ENCODE results near the gene ZNF839.
"Not testable (repeated sequence)": the region's sequence is repeated elsewhere in the genome, so short reads cannot be mapped to it uniquely, and the experiment has no call there.

ZNF839 gene

DNA sequence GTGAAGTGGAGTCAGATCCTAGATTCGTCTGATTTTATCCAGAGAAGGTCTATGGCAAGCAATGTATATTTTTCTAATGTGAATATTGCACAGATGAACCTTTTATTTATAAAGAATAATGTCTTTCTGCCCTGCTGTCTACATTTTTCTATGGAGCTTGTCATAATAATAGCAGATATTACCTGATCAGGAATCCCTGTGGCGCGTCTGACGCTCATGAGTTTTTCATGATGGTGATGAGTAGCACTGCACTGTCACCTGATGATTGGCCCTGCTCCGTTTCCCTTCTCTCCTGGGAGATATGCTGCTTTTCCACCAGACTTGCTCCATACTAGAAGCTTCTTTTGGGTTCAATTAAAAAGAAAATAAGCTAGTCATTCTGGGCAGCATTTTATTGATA, 22.7 kb downstream of the ZNF839 start:
- DNase-seq: no peak

DNA sequence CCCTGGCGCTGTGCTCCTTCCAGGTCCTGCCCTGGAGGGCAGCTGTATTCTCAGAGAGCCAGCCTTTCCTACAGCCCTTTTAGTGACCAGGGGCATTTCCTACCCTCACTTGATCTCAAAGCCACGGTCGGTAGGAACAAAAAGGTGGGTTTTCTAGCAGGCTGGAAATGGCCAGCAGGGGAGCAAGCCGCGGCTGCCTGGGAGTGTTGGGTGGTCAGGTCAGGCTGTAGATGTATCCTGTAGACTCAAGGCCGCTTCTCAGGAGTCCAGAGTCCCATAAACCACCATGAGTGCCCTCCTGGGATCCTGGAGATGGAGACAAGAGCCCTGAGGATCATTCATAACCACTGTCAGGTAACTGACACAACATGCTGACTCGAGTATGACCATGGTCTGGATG, 24.5 kb downstream of the ZNF839 start:
- no peak for DNase-seq

DNA sequence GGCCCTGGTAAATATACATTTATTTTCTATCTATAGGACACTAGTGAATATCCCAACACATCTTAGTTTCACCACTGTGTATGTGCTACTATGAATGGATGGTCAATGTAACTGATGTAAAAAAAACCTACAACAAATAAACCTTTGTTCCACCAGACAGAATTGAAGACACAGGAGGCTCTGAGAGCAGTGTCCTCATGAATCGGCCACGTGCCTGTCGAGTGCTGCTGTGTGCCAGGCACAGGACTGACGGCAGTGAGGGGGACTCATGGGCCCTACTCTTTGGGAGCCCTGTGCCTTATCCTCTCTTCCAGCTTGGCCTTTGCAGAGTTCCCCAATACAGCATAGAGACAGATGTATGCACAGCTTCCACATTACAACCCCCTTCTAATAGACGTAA, 24.9 kb downstream of the ZNF839 start:
- DNase-seq: no peak

DNA sequence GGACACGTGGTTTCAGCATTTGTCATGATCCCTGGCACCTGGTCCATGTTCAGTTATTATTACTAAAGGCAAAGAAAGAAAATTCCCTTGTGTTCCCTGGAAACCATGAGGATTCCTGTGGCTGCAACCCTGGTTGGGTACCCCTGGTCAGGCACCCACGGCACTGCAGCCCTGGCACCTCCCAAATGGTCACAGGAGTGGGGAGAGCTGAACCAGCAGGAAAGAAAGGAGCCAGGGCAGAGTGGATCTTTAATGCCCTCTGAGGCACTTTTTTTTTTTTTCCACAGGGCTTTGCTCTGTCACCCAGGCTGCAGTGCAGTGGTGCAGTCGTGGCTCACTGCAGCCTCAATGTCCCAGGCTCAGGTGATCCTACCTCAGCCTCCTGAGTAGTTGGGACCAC, 25.7 kb downstream of the ZNF839 start:
- no peak for DNase-seq

DNA sequence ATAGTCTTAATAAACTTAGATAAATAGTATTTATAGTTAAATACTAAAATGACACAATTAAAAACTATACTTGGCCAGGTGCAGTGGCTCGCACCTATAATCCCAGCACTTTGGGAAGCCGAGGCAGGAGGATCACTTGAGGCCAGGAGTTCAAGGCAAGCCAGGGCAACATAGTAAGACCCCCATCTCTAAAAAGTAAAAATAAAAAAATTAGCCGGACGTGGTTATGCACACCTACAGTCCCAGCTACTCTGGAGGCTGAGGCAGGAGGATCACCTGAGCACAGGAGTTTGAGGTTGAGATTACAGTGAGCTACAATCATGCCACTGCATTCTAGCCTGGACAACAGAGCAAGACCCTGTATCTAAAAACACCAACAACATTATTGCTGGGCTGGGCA, 27.1 kb downstream of the ZNF839 start:
- DNase-seq: no peak

DNA sequence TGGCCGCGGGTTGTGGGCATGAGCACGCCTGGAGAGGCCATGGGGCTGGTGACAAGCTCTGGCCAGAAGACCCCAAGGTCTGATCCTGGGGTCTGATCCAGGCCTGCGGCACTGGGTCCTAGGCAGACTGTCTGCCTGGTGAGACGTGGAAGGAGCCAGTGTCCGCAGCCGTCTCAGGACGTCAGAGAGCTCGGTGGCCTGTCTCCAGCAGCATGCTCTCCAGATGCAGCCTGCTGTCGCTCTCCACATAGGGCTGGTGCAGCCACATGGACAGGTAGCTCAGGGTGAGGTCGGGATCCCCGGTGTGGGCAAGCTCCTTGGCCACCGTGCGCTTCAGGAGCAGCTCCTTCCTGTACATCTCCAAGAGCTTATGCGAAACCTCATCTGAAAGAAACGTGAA, 28.8 kb downstream of the ZNF839 start:
- no peak for DNase-seq

DNA sequence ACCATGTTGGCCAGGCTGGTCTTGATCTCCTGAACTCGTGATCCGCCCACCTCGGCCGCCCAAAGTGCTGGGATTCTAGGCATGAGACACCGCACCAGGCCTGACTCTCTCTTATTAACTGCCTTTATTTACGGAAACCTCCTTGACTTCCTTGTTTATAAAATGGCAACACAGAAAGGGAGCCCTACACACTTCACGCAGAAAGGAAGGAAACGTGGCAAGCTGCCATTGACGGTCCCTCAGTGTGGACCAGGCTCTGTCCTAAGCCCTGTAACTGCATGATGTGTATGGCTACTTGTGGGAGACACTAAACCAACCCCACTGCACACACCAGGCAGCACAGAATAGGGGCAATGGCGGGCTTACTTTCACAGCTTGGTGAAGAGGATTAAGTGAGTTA, 31.5 kb downstream of the ZNF839 start:
- no peak for DNase-seq

DNA sequence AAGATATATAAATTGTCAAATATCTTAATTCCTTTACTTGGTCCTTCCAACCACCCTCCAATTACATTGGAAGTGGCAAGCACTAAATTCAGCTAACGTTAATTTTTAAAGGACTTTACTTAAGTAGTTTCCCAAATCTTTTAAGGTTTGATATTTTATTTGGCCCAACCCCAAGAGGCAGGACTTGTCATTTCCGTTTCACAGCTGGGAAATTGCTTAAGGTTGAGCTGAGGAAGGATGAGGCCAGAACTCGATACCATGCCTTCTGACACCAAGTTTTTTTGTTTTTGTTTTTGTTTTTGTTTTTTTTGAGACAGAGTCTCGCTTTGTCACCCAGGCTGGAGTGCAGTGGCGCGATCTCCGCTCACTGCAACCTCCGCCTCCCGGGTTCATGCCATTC, 32.0 kb downstream of the ZNF839 start:
- DNase-seq: not testable (repeated sequence)

DNA sequence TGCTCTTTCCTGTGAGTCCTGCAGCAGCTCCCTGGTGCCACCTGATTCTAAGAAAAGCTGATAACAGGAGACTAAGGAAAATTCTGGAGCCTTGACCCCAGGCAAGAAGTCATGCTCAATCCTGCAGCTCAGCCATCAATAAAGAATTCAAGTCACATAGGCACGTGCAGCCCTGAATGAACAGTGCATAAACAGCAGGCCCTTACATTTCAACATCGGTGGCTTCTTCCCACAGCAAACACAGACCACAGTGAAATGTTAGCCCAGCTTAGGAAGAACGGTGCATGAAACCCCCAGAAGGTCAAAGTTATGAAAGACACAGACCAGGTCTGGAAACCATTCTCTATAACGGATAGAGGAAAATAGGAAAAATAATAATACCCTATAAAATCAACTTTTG, 32.7 kb downstream of the ZNF839 start:
- no peak for DNase-seq

DNA sequence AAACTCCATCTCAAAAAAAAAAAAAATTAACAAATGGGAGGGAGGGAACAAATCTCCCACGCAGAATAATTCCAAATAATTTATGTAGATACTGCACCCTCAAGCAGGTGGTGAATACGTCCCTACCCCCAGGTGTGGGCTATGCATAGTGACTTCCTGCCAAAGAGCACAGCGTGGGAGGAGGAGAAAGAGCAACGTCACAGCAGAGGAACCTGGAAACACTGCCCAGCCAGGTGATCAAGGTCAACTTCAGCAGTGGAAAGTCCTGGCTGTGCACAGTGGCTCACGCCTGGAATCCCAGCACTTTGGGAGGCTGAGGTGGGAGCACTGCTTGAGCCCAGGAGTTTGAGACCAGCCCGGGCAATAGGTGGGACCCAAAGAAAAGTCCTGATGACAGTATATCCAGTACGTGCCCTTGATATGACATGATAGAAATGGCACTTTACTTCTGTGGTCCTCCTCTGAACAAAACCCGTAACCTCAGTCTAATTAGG, 33.6 kb downstream of the ZNF839 start:
- no peak for DNase-seq

DNA sequence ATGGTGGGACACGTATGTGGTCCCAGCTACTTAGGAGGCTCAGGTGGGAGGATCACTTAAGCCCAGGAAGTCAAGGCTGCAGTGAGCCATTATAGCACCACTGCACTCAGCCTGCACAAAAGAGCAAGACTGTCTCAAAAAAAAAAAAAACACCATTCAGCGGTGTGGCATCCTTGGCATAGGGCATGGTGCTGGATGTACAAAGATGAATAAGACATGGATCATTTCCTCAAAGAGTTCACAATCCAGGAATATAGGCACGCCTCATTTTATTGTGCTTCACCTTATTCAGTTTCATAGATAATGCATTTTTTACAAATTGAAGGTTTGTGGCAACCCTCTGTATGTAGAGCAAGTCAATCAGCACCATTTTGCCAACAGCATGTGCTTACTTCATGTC, 36.7 kb downstream of the ZNF839 start:
- no peak for DNase-seq

DNA sequence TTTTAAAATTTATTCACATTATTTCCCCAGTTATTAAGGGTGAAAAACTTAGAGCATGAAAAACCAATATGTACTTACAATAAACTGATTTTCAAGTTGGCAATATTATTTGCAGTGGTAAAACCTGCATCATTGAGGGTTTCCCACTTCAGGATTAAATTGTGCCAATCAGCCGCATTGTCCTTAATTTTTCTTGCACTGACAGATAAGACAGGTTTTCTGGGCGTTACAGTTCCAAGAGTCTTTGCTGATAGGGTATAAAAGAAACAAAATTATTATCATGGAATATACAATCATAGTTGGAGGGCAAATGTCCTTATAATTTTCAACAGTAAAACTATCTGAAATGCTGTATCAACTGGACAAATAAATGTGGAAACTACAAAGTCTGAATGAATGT, 39.8 kb downstream of the ZNF839 start:
- no peak for DNase-seq

DNA sequence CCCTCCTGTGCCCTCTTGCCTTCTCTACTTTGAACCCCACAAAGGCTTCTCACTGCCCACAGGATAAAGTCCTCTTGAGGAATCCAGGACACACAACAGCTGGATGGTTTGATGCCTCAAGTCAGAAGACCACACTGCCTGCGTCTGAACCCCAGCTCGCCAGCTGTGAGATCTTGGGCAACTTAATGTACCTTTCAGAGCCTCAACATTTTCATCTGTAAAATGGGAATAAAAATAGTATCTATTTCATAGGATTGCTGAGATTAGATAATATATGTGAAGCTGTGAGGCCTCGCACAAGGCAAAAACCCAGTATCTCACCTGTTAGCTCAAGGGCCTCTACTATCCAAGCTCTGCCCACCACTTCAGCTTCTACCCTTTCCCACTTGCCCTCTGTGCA, 40.8 kb downstream of the ZNF839 start:
- DNase-seq: no peak

DNA sequence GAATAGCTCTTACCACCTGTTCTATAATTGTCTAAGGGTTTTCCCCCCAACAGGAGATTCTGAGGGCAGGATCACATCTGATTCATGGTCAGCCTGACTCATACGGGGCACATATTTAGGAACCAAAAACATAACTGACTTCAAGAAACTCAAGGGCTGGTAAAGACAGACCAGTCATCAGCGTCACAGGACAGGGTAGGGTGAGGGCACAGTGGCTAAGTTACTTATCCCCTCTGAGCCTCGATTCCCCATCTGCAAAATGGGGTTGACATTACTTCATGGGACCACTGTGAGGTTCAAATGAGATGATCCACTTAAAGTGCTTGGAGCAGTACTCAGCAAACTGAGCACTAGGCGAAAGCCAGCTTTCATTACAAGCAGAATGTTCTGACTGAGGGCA, 42.5 kb downstream of the ZNF839 start:
- no peak for DNase-seq

DNA sequence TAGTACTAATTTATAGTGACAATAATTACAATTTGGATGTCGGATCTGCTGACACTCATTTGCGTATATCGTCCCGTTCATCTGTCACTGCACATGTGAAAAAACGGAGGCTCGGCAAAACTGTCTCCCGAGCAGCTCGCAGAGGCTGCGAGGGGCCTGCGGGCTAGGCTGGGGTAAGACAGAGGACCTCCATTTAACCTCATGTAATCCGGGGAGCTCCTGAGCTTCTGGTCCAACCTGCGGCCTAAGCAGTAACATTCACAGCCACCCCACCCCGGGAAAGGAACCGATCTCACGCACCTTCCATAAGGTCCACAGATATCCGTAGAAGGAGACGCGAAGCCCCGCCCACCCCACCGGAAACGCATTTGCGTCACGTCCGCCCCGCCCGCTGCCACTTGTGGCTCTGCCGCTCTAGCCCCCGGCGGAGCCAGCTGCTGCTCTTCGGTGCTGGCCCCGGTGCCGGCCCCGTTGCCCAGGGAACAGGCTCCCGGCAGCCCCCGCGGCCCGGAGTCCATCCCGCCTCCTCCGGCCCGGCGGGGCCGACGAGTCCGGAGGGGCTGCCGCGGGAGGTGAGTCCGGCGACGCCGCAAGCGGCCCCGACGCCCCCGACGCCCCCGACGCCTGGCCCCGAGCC, 43.1 kb downstream of the ZNF839 start, which contains the start of the genes CINP and TECPR2:
CINP (minus strand) TSS at position 346 of the 637 bp plus-strand sequence; CDS start at position 307, 39 bp downstream.
TECPR2 (plus strand) TSS at position 397 of the 637 bp plus-strand sequence. CDS start 13,781 bp downstream, outside the sequence.
- DNase-seq: peak; percentile 94

DNA sequence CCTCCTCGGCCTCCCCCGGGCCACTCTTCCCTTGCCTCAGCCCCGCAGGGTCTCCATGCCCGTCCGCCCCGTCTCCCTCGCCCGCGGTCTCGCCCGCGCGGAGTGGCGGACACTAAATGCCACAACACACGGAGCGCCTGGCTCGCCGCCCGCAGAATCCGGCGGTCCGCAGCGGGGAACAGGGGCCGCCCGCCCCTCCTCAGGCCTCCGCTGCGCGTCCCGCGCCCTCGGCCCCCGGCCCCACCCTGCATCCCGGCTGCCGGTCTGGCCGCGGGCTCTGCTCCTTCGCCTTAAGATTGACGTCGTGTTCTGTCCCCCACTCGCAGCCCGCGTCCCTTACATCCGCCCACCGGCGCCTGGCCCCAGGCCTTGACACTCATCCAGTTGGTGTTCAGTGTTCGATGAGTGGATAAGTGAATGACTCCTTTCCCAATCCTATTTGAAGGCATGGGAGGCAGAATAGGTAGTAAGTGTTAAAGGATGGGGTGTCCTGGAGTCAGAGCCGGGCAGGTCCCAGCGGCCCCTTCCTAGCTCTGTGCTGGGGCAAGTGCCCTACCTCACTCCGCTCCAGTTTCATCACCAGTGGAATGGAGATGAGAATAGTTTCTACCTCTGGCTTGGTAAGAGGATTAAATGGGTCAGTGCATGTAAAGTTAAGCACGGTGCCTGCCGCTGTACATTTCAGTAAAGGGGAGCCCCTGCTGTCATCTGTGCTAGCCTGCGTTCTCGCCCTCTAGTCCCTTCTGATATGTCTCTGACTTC, 43.8 kb downstream of the ZNF839 start:
- no peak for DNase-seq

DNA sequence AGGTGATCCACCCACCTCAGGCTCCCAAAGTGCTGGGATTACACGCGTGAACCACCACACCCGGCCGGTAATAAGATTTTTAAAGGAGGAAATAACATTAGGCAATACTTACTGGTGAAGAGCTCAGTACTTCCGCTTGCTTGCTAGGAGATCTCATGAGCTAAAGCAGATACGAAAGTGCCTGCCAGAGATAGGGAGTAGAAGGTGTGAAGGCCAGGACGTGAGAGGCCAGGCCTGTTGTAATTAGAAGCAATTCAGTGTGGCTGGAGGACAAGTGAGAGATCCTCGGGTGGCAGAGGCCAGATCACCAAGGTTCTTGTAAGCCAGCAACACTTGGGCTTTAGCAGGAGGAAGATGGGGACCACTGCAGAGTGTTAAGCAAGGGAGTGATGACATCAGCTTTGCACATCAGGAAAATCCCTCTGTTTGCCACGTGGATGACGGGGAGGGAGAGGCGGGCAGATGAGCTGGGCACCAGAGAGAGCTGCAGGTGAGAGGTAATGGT, 50.8 kb downstream of the ZNF839 start:
- no peak for DNase-seq

DNA sequence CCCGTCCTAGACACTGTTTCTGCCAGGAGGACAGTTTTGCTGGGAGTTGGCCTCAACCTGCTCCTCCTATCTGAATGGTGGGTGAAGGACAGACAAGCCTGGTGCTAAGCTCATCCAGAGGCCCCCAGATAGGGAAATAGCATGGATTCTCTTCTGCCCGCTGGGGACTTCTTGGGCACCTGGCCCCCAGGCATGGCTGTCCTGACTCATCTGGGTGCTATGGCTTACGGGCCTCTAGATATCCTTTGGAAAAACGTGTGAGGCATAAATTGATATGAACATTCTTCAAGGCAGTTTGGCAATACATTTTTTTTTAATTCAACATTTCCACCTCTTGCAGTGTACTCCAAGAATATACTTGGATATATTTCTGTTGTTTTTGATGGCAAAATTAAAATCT, 51.8 kb downstream of the ZNF839 start:
- DNase-seq: no peak

DNA sequence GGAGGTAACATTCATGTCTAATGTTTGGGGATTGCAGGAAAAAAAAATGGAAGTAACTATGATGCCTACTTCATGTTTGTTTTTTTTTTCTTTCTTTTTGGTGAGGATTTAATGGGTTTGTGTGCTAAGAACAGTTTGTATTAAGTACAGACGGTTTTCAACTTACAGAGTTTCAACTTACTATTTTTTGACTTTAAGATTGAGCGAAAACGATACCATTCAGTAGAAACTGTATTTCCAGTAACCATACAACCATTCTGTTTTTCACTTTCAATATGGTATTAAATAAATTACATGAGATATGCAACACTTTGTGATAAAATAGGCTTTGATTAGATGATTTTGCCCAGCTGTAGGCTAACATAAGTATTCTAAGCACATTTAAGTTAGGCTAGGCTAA, 53.6 kb downstream of the ZNF839 start:
- DNase-seq: no peak

DNA sequence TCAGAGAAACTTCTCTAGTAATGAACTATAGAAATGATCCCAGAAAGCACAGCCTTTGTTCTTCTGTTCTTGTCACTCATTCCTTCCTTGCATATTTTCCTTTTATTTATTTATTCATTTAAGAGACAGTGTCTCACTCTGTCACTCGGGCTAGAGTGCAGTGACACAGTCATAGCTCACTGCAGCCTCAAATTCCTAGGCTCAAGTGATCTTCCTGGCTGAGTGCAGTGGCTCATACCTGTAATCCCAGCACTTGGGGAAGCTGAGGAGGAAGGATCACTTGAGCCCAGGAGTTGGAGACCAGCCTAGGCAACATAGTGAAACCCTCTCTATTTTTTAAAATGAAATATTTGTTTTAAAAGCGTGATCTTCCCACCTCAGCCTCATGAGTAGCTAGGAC, 54.7 kb downstream of the ZNF839 start:
- no peak for DNase-seq

DNA sequence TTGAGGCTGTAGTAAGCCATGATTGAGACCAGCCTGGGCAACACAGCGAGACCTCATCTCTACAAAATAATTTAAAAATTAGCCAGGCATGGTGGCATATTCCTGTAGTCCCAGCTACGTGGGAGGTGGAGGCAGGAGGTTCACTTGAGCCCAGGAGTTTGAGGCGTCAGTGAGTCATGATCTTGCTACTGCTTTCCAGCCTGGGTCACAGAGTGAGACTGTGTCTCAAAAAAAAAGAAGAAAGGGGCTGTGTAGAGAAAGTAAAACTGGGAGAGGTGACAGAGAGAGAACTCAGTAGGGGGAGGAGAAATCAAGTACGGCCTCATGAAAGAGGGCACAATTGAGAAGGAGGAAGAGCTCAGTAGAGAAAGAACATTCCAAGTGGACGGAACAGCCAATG, 55.6 kb downstream of the ZNF839 start:
- DNase-seq: no peak

DNA sequence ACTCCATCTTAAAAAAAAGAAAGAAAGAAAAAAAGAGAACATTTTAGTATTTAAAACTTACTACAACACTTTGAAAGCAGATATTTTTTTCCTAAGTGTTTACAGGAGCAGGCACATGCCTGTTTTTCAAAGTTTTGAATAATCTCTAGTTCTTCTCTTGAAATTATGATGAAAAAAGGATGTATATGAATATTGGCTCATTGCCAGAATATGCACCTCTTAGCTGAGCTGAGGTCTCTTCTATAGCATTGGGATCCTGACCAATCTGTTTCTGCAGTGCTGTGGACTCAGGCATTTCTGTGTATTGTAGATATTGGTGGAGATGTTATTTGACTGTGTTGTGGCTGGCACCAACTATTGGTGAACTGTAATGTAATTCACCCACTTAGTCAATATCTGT, 58.1 kb downstream of the ZNF839 start:
- no peak for DNase-seq

DNA sequence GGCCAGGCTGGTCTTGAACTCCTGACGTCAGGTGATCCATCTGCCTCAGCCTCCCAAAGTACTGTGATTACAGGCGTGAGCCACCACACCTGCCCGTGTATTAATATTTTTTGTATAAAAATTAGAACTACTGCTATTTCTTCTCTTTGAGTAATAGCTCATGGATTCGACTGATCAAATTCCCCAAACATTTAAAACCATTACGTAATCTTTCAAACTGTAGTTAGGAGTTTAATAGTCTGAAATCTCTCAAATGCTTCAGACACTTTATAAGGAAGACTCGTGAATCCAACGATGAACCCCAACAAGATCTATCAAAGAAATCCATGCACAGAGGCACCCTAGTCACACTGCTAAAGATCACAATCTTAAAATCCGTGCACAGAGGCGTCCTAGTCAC, 59.3 kb downstream of the ZNF839 start:
- DNase-seq: no peak

DNA sequence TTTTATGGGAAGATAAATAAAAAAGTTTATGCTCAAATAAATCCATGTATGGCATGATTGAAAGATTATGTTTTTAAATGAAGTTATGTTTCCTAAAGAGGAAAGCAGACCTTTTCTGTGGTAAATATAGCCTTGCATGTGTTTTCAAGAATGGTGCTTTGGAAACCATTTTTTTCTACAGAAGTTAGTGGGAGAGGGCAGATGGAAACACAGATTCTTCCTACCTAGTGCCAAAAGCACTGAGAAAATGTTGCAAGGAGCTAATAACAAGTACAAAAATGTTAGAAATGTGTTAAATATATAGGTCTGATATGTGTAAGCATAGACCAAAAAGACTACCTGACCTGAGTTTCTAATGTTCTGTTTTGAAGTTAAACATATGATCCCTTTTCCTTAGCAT, 67.5 kb downstream of the ZNF839 start:
- no peak for DNase-seq
